Measurements from ENCODE around the gene DBI.
"Not testable (repeated sequence)": the region's sequence is repeated elsewhere in the genome, so short reads cannot be mapped to it uniquely, and the experiment has no call there.

DNA sequence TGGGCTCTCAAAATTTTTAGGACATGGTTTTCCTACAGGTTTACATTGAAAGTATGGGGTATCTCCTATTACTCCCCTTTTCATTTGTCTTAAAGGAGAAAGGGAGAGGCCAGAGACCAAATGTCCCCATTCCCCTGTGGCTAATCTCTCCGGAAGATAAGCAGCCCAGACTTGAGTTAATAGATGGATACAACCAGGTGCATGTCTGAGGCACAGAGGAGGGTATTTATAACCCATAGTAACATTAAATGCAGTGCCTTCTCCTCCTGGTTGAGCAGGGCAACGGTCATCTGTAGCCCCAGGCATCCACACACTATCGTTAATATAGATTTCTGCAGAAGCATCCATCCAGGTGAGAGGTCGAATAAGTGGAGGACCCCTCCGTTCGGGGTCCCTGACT, 9.6 kb downstream of the DBI start:
- TF ChIP-seq, protein P1, sequence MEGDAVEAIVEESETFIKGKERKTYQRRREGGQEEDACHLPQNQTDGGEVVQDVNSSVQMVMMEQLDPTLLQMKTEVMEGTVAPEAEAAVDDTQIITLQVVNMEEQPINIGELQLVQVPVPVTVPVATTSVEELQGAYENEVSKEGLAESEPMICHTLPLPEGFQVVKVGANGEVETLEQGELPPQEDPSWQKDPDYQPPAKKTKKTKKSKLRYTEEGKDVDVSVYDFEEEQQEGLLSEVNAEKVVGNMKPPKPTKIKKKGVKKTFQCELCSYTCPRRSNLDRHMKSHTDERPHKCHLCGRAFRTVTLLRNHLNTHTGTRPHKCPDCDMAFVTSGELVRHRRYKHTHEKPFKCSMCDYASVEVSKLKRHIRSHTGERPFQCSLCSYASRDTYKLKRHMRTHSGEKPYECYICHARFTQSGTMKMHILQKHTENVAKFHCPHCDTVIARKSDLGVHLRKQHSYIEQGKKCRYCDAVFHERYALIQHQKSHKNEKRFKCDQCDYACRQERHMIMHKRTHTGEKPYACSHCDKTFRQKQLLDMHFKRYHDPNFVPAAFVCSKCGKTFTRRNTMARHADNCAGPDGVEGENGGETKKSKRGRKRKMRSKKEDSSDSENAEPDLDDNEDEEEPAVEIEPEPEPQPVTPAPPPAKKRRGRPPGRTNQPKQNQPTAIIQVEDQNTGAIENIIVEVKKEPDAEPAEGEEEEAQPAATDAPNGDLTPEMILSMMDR (IDR thresholded peaks at IDR 0.05), result not testable (repeated sequence)
- not testable (repeated sequence) for TF ChIP-seq POLR2A (IDR thresholded peaks at IDR 0.05)

Measured in testis (tissue), 2 donors.